WTC11 (cell line): ENCODE data around the gene R3HCC1L. TPM values are rescaled to one million over a fixed set of nuclear protein-coding genes. Genes with fewer than 3 reads are reported as not detected.

Source experiments
- ATAC-seq: fragments of 200-7000 bp; cut with Tn5 transposase; 2 replicates; pipeline ENCODE4 v1.10.0; 2021; ENCODE audit warnings: mild to moderate bottlenecking, moderate library complexity
- CTCF ChIA-PET: fragments of 300-600 bp; sonication (Branson Sonifier 250); formaldehyde crosslinking; loops from one replicate; lab custom pipeline; 2021; ENCODE audit warnings: antibody characterized with exemption; lab: Charles Lee
- POLR2A ChIA-PET: fragments of 350-600 bp; sonication (Branson Sonifier 250); formaldehyde crosslinking; loops from one replicate; lab custom pipeline; 2021; ENCODE audit warnings: antibody characterized with exemption; lab: Charles Lee
- DNase-seq: peaks from one replicate; pipeline ENCODE4 v3.0.0; 2021; ENCODE audit warnings: low spot score
- H3K27ac Mint-ChIP-seq: 2 replicates; pipeline ENCODE4 v1.8.0; 2021; ENCODE audit warnings: mixed read lengths
- H3K27me3 Mint-ChIP-seq: 2 replicates; pipeline ENCODE4 v1.8.0; 2021; ENCODE audit warnings: low read depth, mild to moderate bottlenecking, moderate library complexity, mixed read lengths
- H3K36me3 Mint-ChIP-seq: 2 replicates; pipeline ENCODE4 v1.8.0; 2021; ENCODE audit warnings: mixed read lengths
- H3K4me1 Mint-ChIP-seq: 2 replicates; pipeline ENCODE4 v1.8.0; 2022; ENCODE audit warnings: mixed read lengths
- H3K4me3 Mint-ChIP-seq: 2 replicates; pipeline ENCODE4 v1.8.0; 2021; ENCODE audit warnings: mild to moderate bottlenecking, moderate library complexity, mixed read lengths
- H3K9me3 Mint-ChIP-seq: 2 replicates; pipeline ENCODE4 v1.8.0; 2021; ENCODE audit warnings: mixed read lengths
- ELF4 ChIP-seq: sonication (generic); formaldehyde crosslinking; IDR thresholded peaks from 2 replicates; pipeline ENCODE4 v1.8.1; 2022; ENCODE audit warnings: low read depth, mild to moderate bottlenecking, moderate library complexity, missing genetic modification reagents
- EMX1 ChIP-seq: fragments of 250-450 bp; sonication (Bioruptor Pico); IDR thresholded peaks from 2 replicates; pipeline ENCODE4 v1.8.0; 2021; ENCODE audit warnings: mild to moderate bottlenecking
- ETV6 ChIP-seq: sonication (generic); formaldehyde crosslinking; IDR thresholded peaks from 2 replicates; pipeline ENCODE4 v1.8.1; 2022; ENCODE audit warnings: mild to moderate bottlenecking, missing genetic modification reagents
- SOX15 ChIP-seq: fragments of 250-450 bp; sonication (Bioruptor Pico); IDR thresholded peaks from 2 replicates; pipeline ENCODE4 v1.9.0; 2021; ENCODE audit warnings: mild to moderate bottlenecking
- TCF7 ChIP-seq: sonication (generic); formaldehyde crosslinking; IDR thresholded peaks from 2 replicates; pipeline ENCODE4 v1.8.0; 2022; ENCODE audit warnings: mild to moderate bottlenecking, low read depth, missing genetic modification reagents, moderate library complexity
- TEAD1 ChIP-seq: sonication (generic); formaldehyde crosslinking; IDR thresholded peaks from 2 replicates; pipeline ENCODE4 v1.8.0; 2022; ENCODE audit warnings: mild to moderate bottlenecking, missing genetic modification reagents
- TP53 ChIP-seq: sonication (generic); formaldehyde crosslinking; IDR thresholded peaks from 2 replicates; pipeline ENCODE4 v1.8.1; 2023; ENCODE audit warnings: mild to moderate bottlenecking, missing genetic modification reagents
- ZNF121 ChIP-seq: sonication (generic); formaldehyde crosslinking; IDR thresholded peaks from 2 replicates; pipeline ENCODE4 v1.8.0; 2023; ENCODE audit warnings: missing genetic modification reagents
- ZNF219 ChIP-seq: sonication (generic); formaldehyde crosslinking; IDR thresholded peaks from 2 replicates; pipeline ENCODE4 v1.8.0; 2023; ENCODE audit warnings: missing genetic modification reagents, mild to moderate bottlenecking, borderline replicate concordance
- ZNF671 ChIP-seq: fragments of 250-450 bp; sonication (Bioruptor Pico); IDR thresholded peaks from 2 replicates; pipeline ENCODE4 v1.8.0; 2021; ENCODE audit warnings: mild to moderate bottlenecking
- total RNA-seq: library from RNA; stranded (reverse); gene quantifications from 3 replicates; pipeline ENCODE4 v1.2.3, GENCODE V29; 2021
- TF ChIP-seq, protein P1 (sequence below): fragments of 250-450 bp; sonication (Bioruptor Pico); IDR thresholded peaks from 2 replicates; pipeline ENCODE4 v2.1.2; 2022; ENCODE audit warnings: mild to moderate bottlenecking, moderate library complexity
- TF ChIP-seq, protein P2 (sequence below): fragments of 250-450 bp; sonication (Bioruptor Pico); IDR thresholded peaks from 2 replicates; pipeline ENCODE4 v1.9.0; 2021; ENCODE audit warnings: mild to moderate bottlenecking
- TF ChIP-seq, protein P3 (sequence below): sonication (generic); formaldehyde crosslinking; IDR thresholded peaks from 2 replicates; pipeline ENCODE4 v1.8.1; 2023; ENCODE audit warnings: mild to moderate bottlenecking, missing genetic modification reagents, moderate library complexity
- TF ChIP-seq, protein P4 (sequence below): sonication (generic); formaldehyde crosslinking; IDR thresholded peaks from 2 replicates; pipeline ENCODE4 v1.8.1; 2023; ENCODE audit warnings: mild to moderate bottlenecking, missing genetic modification reagents, borderline replicate concordance
- TF ChIP-seq, protein P5 (sequence below): sonication (generic); formaldehyde crosslinking; IDR thresholded peaks from 2 replicates; pipeline ENCODE4 v1.8.1; 2023; ENCODE audit warnings: mild to moderate bottlenecking, missing genetic modification reagents
- TF ChIP-seq, protein P6 (sequence below): sonication (generic); formaldehyde crosslinking; IDR thresholded peaks from 2 replicates; pipeline ENCODE4 v1.8.0; 2022; ENCODE audit warnings: mild to moderate bottlenecking, missing genetic modification reagents
- TF ChIP-seq, protein P7 (sequence below): sonication (generic); formaldehyde crosslinking; IDR thresholded peaks from 2 replicates; pipeline ENCODE4 v1.8.0; 2022; ENCODE audit warnings: mild to moderate bottlenecking, missing genetic modification reagents

The R3HCC1L gene
- total RNA-seq, 1 experiment from 2014 or later: 14.7 TPM

DNA sequence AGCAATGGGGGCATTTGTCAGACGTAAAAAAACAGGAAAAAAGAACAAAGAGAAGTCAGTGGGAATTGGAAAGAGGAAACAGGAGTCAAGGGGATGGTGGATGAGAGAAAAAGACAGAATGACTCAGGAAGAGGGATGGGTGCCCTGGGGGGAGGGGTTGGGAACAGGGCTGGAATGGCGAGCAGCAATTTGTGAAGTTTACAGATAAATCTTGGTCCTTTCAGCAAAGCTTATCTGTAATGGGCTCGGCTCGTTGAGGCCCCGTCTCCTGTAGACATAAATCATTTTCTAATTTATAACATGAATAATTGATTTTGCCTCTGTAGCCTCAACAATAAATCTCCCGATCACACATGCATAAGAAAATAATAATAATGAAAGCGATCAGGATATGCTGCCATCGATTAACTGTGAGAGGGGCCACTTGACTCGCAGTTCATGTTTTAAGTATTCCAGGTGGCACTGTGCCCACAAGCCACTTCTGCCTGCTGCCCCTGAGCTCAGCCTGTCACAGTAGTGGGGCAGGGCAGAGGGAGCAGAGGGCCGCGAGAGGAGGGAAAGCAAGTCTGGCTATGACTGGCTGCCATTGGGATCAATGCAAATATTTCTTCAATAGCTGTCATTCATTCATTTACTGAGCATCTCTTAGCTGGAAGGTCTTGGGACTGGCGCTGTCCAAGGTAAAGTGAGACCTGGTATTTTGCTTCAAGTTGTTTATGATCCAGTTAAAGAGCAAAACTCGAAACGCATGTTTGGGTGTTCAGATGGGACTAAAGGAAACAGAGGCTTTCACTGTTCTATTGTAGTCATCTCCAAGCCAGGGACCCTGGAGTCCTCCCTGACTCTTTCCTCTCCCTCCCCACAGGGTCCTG, 47.4 kb upstream of the R3HCC1L start:
- H3K36me3 Mint-ChIP-seq: no peaks in the 10 kb centered on the region
- ATAC-seq: no peak
- H3K9me3 Mint-ChIP-seq: no peaks in the 10 kb centered on the region
- H3K4me1 Mint-ChIP-seq: peaks cover 4% of the 10 kb centered on the region
- no peak for TF ChIP-seq ZNF671 (CRISPR knock-in tag)
- TF ChIP-seq ELF4 (CRISPR knock-in tag): no peak
- TF ChIP-seq, protein P1, sequence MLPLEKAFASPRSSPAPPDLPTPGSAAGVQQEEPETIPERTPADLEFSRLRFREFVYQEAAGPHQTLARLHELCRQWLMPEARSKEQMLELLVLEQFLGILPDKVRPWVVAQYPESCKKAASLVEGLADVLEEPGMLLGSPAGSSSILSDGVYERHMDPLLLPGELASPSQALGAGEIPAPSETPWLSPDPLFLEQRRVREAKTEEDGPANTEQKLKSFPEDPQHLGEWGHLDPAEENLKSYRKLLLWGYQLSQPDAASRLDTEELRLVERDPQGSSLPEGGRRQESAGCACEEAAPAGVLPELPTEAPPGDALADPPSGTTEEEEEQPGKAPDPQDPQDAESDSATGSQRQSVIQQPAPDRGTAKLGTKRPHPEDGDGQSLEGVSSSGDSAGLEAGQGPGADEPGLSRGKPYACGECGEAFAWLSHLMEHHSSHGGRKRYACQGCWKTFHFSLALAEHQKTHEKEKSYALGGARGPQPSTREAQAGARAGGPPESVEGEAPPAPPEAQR (CRISPR knock-in tag): no peak
- TF ChIP-seq, protein P2, sequence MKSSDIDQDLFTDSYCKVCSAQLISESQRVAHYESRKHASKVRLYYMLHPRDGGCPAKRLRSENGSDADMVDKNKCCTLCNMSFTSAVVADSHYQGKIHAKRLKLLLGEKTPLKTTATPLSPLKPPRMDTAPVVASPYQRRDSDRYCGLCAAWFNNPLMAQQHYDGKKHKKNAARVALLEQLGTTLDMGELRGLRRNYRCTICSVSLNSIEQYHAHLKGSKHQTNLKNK (CRISPR knock-in tag): no peak
- TF ChIP-seq, protein P3, sequence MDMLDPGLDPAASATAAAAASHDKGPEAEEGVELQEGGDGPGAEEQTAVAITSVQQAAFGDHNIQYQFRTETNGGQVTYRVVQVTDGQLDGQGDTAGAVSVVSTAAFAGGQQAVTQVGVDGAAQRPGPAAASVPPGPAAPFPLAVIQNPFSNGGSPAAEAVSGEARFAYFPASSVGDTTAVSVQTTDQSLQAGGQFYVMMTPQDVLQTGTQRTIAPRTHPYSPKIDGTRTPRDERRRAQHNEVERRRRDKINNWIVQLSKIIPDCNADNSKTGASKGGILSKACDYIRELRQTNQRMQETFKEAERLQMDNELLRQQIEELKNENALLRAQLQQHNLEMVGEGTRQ: no peak
- TF ChIP-seq, protein P4, sequence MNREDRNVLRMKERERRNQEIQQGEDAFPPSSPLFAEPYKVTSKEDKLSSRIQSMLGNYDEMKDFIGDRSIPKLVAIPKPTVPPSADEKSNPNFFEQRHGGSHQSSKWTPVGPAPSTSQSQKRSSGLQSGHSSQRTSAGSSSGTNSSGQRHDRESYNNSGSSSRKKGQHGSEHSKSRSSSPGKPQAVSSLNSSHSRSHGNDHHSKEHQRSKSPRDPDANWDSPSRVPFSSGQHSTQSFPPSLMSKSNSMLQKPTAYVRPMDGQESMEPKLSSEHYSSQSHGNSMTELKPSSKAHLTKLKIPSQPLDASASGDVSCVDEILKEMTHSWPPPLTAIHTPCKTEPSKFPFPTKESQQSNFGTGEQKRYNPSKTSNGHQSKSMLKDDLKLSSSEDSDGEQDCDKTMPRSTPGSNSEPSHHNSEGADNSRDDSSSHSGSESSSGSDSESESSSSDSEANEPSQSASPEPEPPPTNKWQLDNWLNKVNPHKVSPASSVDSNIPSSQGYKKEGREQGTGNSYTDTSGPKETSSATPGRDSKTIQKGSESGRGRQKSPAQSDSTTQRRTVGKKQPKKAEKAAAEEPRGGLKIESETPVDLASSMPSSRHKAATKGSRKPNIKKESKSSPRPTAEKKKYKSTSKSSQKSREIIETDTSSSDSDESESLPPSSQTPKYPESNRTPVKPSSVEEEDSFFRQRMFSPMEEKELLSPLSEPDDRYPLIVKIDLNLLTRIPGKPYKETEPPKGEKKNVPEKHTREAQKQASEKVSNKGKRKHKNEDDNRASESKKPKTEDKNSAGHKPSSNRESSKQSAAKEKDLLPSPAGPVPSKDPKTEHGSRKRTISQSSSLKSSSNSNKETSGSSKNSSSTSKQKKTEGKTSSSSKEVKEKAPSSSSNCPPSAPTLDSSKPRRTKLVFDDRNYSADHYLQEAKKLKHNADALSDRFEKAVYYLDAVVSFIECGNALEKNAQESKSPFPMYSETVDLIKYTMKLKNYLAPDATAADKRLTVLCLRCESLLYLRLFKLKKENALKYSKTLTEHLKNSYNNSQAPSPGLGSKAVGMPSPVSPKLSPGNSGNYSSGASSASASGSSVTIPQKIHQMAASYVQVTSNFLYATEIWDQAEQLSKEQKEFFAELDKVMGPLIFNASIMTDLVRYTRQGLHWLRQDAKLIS: no peak
- TF ChIP-seq, protein P5, sequence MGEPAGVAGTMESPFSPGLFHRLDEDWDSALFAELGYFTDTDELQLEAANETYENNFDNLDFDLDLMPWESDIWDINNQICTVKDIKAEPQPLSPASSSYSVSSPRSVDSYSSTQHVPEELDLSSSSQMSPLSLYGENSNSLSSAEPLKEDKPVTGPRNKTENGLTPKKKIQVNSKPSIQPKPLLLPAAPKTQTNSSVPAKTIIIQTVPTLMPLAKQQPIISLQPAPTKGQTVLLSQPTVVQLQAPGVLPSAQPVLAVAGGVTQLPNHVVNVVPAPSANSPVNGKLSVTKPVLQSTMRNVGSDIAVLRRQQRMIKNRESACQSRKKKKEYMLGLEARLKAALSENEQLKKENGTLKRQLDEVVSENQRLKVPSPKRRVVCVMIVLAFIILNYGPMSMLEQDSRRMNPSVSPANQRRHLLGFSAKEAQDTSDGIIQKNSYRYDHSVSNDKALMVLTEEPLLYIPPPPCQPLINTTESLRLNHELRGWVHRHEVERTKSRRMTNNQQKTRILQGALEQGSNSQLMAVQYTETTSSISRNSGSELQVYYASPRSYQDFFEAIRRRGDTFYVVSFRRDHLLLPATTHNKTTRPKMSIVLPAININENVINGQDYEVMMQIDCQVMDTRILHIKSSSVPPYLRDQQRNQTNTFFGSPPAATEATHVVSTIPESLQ: no peak
- DNase-seq: no peak
- H3K4me3 Mint-ChIP-seq: no peak overlapping the region
- CTCF ChIA-PET: interaction anchor here (1.1 kb wide), 1 partner anchor 46 kb away, joined by 3 read pairs; no protein-coding TSS in a partner anchor
- POLR2A ChIA-PET: no interaction called here
- H3K27ac Mint-ChIP-seq: no peak overlapping the region
- peaks cover 4% of the 10 kb centered on the region for H3K27me3 Mint-ChIP-seq

DNA sequence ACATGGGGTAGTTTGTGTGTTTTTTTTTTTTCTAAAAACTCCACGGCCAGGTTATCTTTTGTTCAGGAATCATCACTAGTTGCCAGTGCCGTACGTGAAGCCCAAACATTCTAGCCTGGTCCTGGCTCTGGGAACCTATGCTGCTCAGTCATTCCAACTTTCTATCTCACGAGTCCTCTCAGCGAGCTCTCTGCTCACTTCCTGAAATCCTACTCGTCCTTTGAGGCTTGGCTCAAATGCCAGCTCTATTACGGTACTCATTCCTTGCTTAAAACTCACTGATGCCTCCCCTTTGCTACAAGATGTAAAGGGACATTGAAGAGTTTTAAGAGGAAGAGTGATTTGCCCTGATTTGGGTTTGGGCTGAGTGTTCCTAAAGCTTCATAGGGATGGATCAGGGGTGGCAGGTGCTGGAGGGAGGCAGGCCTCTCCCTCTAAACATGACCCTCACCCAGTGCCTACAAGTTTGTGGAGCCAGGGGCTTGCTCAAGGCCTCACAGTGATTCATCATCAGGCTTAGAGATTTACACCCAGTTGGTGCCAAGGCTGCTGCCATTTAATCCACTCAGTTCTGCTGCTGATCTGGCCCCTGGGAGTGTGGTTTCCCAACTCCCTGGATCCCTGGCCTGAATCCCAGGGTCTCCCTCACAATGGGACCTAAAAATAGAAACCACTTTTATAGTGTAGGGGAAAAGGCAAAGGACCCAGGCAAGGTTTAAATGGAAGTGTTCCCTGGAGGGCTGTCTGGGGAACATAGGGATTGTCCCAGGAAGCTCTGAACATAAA, 46.1 kb upstream of the R3HCC1L start:
- Mint-ChIP-seq H3K27ac (no peak overlapping the region), H3K9me3 (no peaks in the 10 kb centered on the region), H3K4me3 (no peak overlapping the region), H3K36me3 (no peaks in the 10 kb centered on the region), H3K4me1 (peaks cover 4% of the 10 kb centered on the region), H3K27me3 (no peaks in the 10 kb centered on the region)
- CTCF ChIA-PET: no interaction called here
- DNase-seq (no peak), ATAC-seq (no peak)
- POLR2A ChIA-PET: no interaction called here
- TF ChIP-seq, protein P6, sequence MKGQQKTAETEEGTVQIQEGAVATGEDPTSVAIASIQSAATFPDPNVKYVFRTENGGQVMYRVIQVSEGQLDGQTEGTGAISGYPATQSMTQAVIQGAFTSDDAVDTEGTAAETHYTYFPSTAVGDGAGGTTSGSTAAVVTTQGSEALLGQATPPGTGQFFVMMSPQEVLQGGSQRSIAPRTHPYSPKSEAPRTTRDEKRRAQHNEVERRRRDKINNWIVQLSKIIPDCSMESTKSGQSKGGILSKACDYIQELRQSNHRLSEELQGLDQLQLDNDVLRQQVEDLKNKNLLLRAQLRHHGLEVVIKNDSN (CRISPR knock-in tag): no peak
- TF ChIP-seq TP53 (CRISPR knock-in tag) (no peak), TCF7 (CRISPR knock-in tag) (no peak), ZNF121 (CRISPR knock-in tag) (no peak), ETV6 (CRISPR knock-in tag) (no peak), EMX1 (CRISPR knock-in tag) (no peak), TEAD1 (CRISPR knock-in tag) (no peak), ZNF219 (CRISPR knock-in tag) (no peak), SOX15 (no peak)
- TF ChIP-seq, protein P5: no peak
- TF ChIP-seq, protein P7, sequence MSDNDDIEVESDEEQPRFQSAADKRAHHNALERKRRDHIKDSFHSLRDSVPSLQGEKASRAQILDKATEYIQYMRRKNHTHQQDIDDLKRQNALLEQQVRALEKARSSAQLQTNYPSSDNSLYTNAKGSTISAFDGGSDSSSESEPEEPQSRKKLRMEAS: no peak
